ENCODE measurements around the gene EXOSC1.
"Not testable (repeated sequence)": the region's sequence is repeated elsewhere in the genome, so short reads cannot be mapped to it uniquely, and the experiment has no call there.

EXOSC1 gene

GRCh38 chr10:97456686-97457065 is 10.9 kb upstream of the EXOSC1 start:
- DNase-seq, result no peak

GRCh38 chr10:97456034-97456685 is 10.4 kb upstream of the EXOSC1 start:
- DNase-seq, result no peak

- no peak for DNase-seq
Measured at GRCh38 chr10:97454330-97455036, 8.7 kb upstream of the EXOSC1 start.

GRCh38 chr10:97452352-97452751 is 6.5 kb upstream of the EXOSC1 start:
- DNase-seq, result no peak

GRCh38 chr10:97451605-97452004 is 5.8 kb upstream of the EXOSC1 start:
- no peak for DNase-seq

- DNase-seq, result no peak
Measured at GRCh38 chr10:97450828-97451227, 5.0 kb upstream of the EXOSC1 start.

GRCh38 chr10:97445357-97445721 is 467 bp downstream of the EXOSC1 start:
- DNase-seq, result no peak

- DNase-seq, result no peak
Measured at GRCh38 chr10:97444212-97444611, 1.6 kb downstream of the EXOSC1 start.

GRCh38 chr10:97442277-97442676 is 3.5 kb downstream of the EXOSC1 start:
- DNase-seq, result no peak

GRCh38 chr10:97435211-97435610 is 10.6 kb downstream of the EXOSC1 start:
- DNase-seq, result no peak

- DNase-seq, result no peak
Measured at GRCh38 chr10:97434557-97434956, 11.2 kb downstream of the EXOSC1 start.

GRCh38 chr10:97434055-97434454 is 11.8 kb downstream of the EXOSC1 start:
- DNase-seq, result no peak

GRCh38 chr10:97428572-97428981 is 17.2 kb downstream of the EXOSC1 start:
- DNase-seq, result no peak

- DNase-seq, result no peak
Measured at GRCh38 chr10:97427571-97428179, 18.1 kb downstream of the EXOSC1 start.

GRCh38 chr10:97426776-97427570 is 18.8 kb downstream of the EXOSC1 start:
- no peak for DNase-seq

- peak; percentile 76 for DNase-seq
Measured at GRCh38 chr10:97425964-97426775, 19.6 kb downstream of the EXOSC1 start, which contains the start of gene PGAM1. TSS of gene PGAM1 (plus strand) at chr10:97426191. CDS start at chr10:97426308, 117 bp downstream.

- DNase-seq, result not testable (repeated sequence)
Measured at GRCh38 chr10:97423757-97424098, 22.1 kb downstream of the EXOSC1 start.

GRCh38 chr10:97416565-97416964 is 29.2 kb downstream of the EXOSC1 start:
- no peak for DNase-seq

GRCh38 chr10:97412891-97413304 is 32.9 kb downstream of the EXOSC1 start:
- DNase-seq, result no peak

GRCh38 chr10:97411406-97411805 is 34.4 kb downstream of the EXOSC1 start:
- DNase-seq, result no peak

GRCh38 chr10:97408496-97408992 is 37.3 kb downstream of the EXOSC1 start:
- no peak for DNase-seq

GRCh38 chr10:97407952-97408248 is 37.9 kb downstream of the EXOSC1 start:
- no peak for DNase-seq

All from NCI-H1105 (cell line).